Ovary (tissue), 9 donors: Measurements from ENCODE around the gene KCNJ10. TPM values are rescaled to one million over a fixed set of nuclear protein-coding genes. Genes with fewer than 3 reads are reported as not detected.

Experiments
- DNase-seq, 5 donors: peaks; one replicate each; pipeline ENCODE4 v3.0.0-alpha.2; 2019 to 2020
- H3K27ac ChIP-seq, 2 donors: fragments of 200-600 bp; one replicate each; pipeline versions ENCODE4 v1.5.1 to v1.8.0; 2019 to 2022
- H3K27me3 ChIP-seq: fragments of 200-600 bp; one replicate; pipeline ENCODE4 v1.8.0; 2022
- H3K36me3 ChIP-seq: fragments of 200-600 bp; sonication (generic); one replicate; pipeline ENCODE4 v1.5.1; 2019
- H3K4me1 ChIP-seq: one replicate; pipeline ENCODE4 v1.8.1; 2013; ENCODE audit warnings: mild to moderate bottlenecking, moderate library complexity; ENCODE audit not compliant: insufficient read depth
- H3K4me3 ChIP-seq: fragments of 200-600 bp; sonication (generic); one replicate; pipeline ENCODE4 v1.5.1; 2017
- H3K9me3 ChIP-seq, 2 donors: fragments of 200-600 bp in 1 of 2; sonication (generic) in 1 of 2; one replicate each; pipeline versions ENCODE4 v1.5.1 to v1.8.1; 2013 to 2019; ENCODE audit warnings: mild to moderate bottlenecking in 1 of 2, moderate library complexity in 1 of 2
- EP300 ChIP-seq: sonication (generic); formaldehyde crosslinking; IDR thresholded peaks from one replicate; pipeline ENCODE4 v1.6.1; 2017; ENCODE audit warnings: antibody characterized with exemption
- POLR2A ChIP-seq: fragments of 450-650 bp; IDR thresholded peaks from one replicate; pipeline ENCODE4 v1.6.1; 2017; ENCODE audit warnings: antibody characterized with exemption, mild to moderate bottlenecking, moderate library complexity
- WGBS, 3 donors: extraction: QIAGEN DNeasy Blood & Tissue Kit in 1 of 3; methylation state at CpG; one replicate each; pipeline versions ENCODE4 v1.1.5 to v1.1.7; 2013 to 2017; 5-methylcytosine and 5-hydroxymethylcytosine counted together
- intact Hi-C, 4 donors: fragments of 100-400 bp; cut with DNase I; formaldehyde crosslinking; loops; one replicate each; pipeline versions ENCODE4 v1.11.0 to v1.15.1; 2022 to 2023
- polyA plus RNA-seq, 2 donors: library from polyadenylated mRNA; stranded (reverse); fragments of 200-250 nt in 1 of 2; fragments of 350-450 nt in 1 of 2; fragmentation: Illumina TruSeq in 1 of 2; extraction: RNeasy Lipid Tissue Mini Kit (QIAGEN cat#74804) in 1 of 2; gene quantifications; one replicate each; pipeline ENCODE4 v1.2.3, GENCODE V29; 2013 to 2014
- total RNA-seq, 7 donors: library from RNA; depleted of rRNA in 2 of 7; stranded (reverse); fragments of >200 nt in 2 of 7; fragmentation: NEBNext Ultra II Directional in 3 of 7; extraction: Animal tissue kit (Norgen Biotek cat#: 25700) in 3 of 7; gene quantifications; one replicate each; pipeline versions ENCODE4 v1.1.0 to v1.2.4, GENCODE V29; 2016 to 2023
- TF ChIP-seq, protein P1 (sequence below), 3 donors: fragments of 450-650 bp in 2 of 3; fragments of 200-600 bp in 1 of 3; IDR thresholded peaks; one replicate each; pipeline versions ENCODE4 v1.5.1 to v1.8.0; 2016 to 2022; ENCODE audit warnings: antibody characterized with exemption in 3 of 3, mild to moderate bottlenecking in 1 of 3
- donor health status: DM: no; HTN: no; CAD: no; lungs with moderate emphysema.
- donor health status: DM: no; HTN: no; CAD: no.
- donor health status: Bipolar disorder and iron deficiency.
- donor health status: DM: yes; HTN: yes; CAD: no.
- donor health status: DM: no; HTN: no; CAD: no.
- donor health status: DM: yes; HTN: yes; CAD: no.

KCNJ10 gene
- total and polyA plus RNA-seq, 9 donors = 0.02 to 0.28 (median 0.17) TPM; not detected in 5

DNA sequence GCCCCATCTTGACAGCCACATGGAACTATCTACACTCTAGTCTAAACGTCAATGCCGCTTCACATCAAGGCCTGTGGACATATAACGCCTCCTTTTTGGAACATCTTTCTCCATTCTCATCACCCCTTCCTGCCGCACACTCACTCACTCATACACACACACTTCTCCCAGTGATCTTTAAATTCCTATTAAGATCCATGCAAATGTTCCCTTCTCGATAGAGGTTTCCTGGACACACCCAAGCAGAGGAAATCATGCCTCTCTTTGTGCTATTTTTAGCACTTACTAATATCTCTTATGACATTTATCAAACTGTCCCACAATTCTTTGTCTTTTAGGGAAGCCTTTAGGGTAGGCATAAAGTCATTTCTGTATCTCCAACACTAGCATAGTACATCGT lies 87.7 kb downstream of the KCNJ10 start:
- no peaks in the 10 kb centered on the region for H3K27me3 ChIP-seq
- no peaks in the 10 kb centered on the region for H3K9me3 ChIP-seq
- no peaks in the 10 kb centered on the region for H3K4me1 ChIP-seq
- 73 to 88% (median 78%) methylated on average over 5 to 6 of the region's 6 CpGs for WGBS, 3 donors
- no peak for DNase-seq
- H3K4me3 ChIP-seq = no peak overlapping the region
- intact Hi-C loops = no loop called here
- H3K27ac ChIP-seq = no peak overlapping the region
- H3K36me3 ChIP-seq = no peaks in the 10 kb centered on the region
- TF ChIP-seq, protein P1, sequence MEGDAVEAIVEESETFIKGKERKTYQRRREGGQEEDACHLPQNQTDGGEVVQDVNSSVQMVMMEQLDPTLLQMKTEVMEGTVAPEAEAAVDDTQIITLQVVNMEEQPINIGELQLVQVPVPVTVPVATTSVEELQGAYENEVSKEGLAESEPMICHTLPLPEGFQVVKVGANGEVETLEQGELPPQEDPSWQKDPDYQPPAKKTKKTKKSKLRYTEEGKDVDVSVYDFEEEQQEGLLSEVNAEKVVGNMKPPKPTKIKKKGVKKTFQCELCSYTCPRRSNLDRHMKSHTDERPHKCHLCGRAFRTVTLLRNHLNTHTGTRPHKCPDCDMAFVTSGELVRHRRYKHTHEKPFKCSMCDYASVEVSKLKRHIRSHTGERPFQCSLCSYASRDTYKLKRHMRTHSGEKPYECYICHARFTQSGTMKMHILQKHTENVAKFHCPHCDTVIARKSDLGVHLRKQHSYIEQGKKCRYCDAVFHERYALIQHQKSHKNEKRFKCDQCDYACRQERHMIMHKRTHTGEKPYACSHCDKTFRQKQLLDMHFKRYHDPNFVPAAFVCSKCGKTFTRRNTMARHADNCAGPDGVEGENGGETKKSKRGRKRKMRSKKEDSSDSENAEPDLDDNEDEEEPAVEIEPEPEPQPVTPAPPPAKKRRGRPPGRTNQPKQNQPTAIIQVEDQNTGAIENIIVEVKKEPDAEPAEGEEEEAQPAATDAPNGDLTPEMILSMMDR (IDR thresholded peaks at IDR 0.05) = no peak
- no peak for TF ChIP-seq POLR2A
- no peak for TF ChIP-seq EP300

DNA sequence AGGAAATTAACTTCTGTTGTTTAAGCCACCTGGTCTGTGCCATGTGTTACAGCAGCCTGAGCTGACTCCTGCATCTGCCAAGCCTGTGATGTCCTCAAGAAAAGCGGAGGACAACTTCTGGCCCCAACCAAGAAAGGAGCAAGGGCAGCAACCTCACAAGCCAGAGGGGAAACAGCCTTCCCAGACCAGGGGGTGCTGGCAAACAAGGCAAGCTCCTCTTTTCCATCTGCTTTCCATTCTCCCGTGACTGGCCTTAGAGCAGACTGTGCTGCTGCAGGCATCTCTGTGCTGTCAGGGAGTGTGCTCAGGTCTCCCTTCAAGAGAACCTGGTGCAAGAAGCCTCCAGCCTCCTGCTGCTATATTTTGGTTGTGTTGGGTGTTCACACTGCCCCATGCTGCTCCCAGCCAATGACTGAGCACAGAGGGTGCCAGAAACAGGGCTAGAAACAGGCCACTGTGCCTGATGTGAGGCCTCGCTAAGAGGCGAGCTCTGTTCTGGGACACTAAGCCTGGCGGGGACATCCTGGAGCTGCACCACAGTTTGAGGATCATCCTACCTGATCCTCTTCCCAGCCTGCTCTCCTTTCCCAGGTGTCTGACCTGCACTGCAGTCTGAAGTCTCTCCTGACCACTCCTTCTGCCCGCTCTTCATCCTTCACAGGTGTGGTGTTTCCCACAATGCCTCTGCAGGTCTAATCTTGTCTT lies 88.5 kb downstream of the KCNJ10 start:
- Histone ChIP-seq H3K27me3 (no peaks in the 10 kb centered on the region), H3K4me3 (no peak overlapping the region), H3K36me3 (no peaks in the 10 kb centered on the region), H3K27ac (no peak overlapping the region), H3K4me1 (no peaks in the 10 kb centered on the region), H3K9me3 (no peaks in the 10 kb centered on the region)
- 92 to 99% (median 95%) methylated on average over 6 of the region's 6 CpGs for WGBS, 3 donors
- DNase-seq = no peak
- TF ChIP-seq EP300 (no peak), POLR2A (no peak)
- TF ChIP-seq, protein P1 (IDR thresholded peaks at IDR 0.05) = no peak
- intact Hi-C loops = no loop called here

DNA sequence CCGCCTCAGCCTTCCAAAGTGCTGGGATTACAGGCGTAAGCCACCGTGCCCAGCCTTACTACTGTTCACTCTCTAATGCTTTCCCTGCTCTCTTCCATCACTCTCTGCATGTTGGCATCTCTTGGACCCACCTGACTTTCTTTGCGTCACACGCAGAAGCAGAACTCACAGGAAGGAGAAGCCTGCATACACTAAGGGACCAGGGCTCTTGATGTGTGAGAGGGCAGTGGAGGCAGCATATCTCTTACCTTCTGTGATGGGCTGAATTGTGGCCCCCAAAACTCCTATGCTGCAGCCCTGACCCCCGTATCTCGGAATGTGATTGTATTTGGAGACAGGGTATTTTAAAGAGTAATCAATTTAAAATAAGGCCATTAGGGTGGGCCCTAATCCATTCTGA lies 89.2 kb downstream of the KCNJ10 start:
- DNase-seq = no peak
- 94 to 95% (median 94%) methylated on average over 7 of the region's 7 CpGs for WGBS, 3 donors

DNA sequence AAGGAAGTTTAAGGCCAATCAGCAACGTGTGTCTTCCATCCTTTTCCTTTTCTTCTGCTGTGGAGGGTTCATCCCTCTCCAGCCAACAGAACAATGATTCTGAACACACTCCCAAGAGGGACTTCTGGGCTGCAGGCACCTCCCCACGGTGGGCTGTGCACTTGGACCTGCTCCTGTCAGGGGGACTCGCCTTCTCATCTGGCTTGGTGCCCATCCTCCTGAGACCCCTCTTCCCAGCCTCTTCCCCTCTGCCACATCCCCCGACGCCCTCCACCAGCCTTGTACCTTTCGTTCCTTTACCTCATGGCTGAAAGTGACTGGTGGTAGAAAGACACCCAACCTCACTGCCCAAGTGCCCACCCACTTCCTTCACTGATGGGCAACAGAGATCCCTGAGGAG lies 89.9 kb downstream of the KCNJ10 start:
- no peak overlapping the region for H3K27ac ChIP-seq
- DNase-seq = no peak
- H3K4me1 ChIP-seq = no peaks in the 10 kb centered on the region
- TF ChIP-seq POLR2A (no peak), EP300 (no peak)
- TF ChIP-seq, protein P1 (IDR thresholded peaks at IDR 0.05) = no peak
- H3K27me3 ChIP-seq = no peaks in the 10 kb centered on the region
- H3K4me3 ChIP-seq = no peak overlapping the region
- intact Hi-C loops = no loop called here
- WGBS, 3 donors = 60 to 63% (median 62%) methylated on average over 6 of the region's 6 CpGs
- H3K36me3 ChIP-seq = no peaks in the 10 kb centered on the region
- H3K9me3 ChIP-seq = no peaks in the 10 kb centered on the region

More for the DNA sequence above, 89.2 kb downstream of the KCNJ10 start:
- H3K27me3 ChIP-seq = no peaks in the 10 kb centered on the region
- TF ChIP-seq POLR2A = no peak
- TF ChIP-seq EP300 = no peak
- TF ChIP-seq, protein P1 (IDR thresholded peaks at IDR 0.05) = no peak
- intact Hi-C loops = no loop called here
- H3K9me3 ChIP-seq = no peaks in the 10 kb centered on the region
- H3K4me1 ChIP-seq = no peaks in the 10 kb centered on the region
- no peak overlapping the region for H3K27ac ChIP-seq
- H3K36me3 ChIP-seq = no peaks in the 10 kb centered on the region
- H3K4me3 ChIP-seq = no peak overlapping the region
